ENCODE measurements around the gene NID2. TPM values are rescaled to one million over a fixed set of nuclear protein-coding genes. Genes with fewer than 3 reads are reported as not detected.
A peak's percentile ranks its signal among the peaks of the same experiment; 100 is the strongest.

Gene NID2, protein sequence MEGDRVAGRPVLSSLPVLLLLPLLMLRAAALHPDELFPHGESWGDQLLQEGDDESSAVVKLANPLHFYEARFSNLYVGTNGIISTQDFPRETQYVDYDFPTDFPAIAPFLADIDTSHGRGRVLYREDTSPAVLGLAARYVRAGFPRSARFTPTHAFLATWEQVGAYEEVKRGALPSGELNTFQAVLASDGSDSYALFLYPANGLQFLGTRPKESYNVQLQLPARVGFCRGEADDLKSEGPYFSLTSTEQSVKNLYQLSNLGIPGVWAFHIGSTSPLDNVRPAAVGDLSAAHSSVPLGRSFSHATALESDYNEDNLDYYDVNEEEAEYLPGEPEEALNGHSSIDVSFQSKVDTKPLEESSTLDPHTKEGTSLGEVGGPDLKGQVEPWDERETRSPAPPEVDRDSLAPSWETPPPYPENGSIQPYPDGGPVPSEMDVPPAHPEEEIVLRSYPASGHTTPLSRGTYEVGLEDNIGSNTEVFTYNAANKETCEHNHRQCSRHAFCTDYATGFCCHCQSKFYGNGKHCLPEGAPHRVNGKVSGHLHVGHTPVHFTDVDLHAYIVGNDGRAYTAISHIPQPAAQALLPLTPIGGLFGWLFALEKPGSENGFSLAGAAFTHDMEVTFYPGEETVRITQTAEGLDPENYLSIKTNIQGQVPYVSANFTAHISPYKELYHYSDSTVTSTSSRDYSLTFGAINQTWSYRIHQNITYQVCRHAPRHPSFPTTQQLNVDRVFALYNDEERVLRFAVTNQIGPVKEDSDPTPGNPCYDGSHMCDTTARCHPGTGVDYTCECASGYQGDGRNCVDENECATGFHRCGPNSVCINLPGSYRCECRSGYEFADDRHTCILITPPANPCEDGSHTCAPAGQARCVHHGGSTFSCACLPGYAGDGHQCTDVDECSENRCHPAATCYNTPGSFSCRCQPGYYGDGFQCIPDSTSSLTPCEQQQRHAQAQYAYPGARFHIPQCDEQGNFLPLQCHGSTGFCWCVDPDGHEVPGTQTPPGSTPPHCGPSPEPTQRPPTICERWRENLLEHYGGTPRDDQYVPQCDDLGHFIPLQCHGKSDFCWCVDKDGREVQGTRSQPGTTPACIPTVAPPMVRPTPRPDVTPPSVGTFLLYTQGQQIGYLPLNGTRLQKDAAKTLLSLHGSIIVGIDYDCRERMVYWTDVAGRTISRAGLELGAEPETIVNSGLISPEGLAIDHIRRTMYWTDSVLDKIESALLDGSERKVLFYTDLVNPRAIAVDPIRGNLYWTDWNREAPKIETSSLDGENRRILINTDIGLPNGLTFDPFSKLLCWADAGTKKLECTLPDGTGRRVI (N-terminal part only)
- total RNA-seq (under 1 TPM in 2 of 5 experiments, not detected in 3; 0.42 to 0.94 TPM), polyA plus RNA-seq (under 1 TPM in 1 of 2 donors, not detected in 1; 0.35 TPM), total RNA-seq (not detected)

DNA sequence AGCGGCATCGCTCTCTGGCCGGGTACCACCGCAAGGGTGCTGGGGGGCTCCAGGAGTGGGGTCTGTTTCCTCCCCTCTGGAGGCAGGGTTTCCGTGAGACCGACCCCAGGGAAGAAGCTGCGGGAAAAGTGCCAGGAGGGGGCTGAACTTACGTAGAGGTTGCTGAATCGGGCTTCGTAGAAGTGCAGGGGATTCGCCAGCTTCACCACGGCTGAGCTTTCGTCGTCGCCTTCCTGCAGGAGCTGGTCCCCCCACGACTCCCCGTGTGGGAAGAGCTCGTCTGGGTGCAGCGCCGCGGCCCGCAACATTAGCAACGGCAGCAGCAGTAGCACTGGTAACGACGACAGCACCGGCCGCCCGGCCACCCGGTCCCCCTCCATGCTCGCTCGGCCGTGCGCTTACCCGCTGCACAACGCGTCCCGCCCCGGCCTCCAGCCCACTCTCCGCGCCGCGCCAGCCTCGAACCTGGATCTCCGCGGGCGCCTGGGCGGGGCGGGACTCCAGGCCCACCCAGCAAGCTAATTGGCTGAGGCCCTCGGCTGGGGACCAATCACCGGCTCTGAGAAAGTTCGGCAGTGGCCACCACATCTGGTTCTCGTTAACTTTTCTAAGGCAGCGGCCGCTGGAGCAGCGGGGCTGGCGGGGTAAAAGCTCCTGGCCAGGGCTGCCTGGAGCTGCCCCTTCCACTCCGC is at the start of gene NID2:
TSS of gene NID2 (minus strand) at position 445 of the 692 bp plus-strand sequence. CDS start at position 380, 65 bp downstream.
- H3K36me3 Mint-ChIP-seq = no peaks in the 10 kb centered on the region
- peaks cover 6 to 12% of the 10 kb centered on the region in 2 donors for H3K4me1 ChIP-seq (ENCODE audit: control insufficient read depth in 2 of 2, insufficient read depth in 2 of 2, low read length in 2 of 2)
- H3K4me3 ChIP-seq (ENCODE audit: low read length) = peak within 1 kb of the TSS; percentile 50
- H3K27me3 Mint-ChIP-seq = peaks cover 40 to 68% (median 55%) of the 10 kb centered on the region in 5 donors
- no peak within 1 kb of the TSS for H3K27ac ChIP-seq (ENCODE audit: low read depth, low read length)
- no peak within 1 kb of the TSS for H3K27ac Mint-ChIP-seq
- POLR2A ChIA-PET = no interaction called here
- H3K9me3 Mint-ChIP-seq = no peaks in the 10 kb centered on the region
- peak; percentile 53 for ATAC-seq
- peaks cover 4 to 33% (median 10%) of the 10 kb centered on the region in 7 donors for H3K4me1 Mint-ChIP-seq
- peak within 1 kb of the TSS; percentile 12 to 80 (median 62) for H3K4me3 Mint-ChIP-seq
- no peaks in the 10 kb centered on the region for H3K36me3 ChIP-seq (ENCODE audit: control insufficient read depth in 2 of 3, insufficient read depth in 3 of 3, low read length in 3 of 3)
- CTCF ChIA-PET = interaction anchor here (1.1 kb wide), 1 partner anchor 32 kb away, joined by 4 read pairs; no protein-coding TSS in a partner anchor
- H3K9me3 ChIP-seq (ENCODE audit: control insufficient read depth in 2 of 3, low read length in 3 of 3) = no peaks in the 10 kb centered on the region
- H3K27me3 ChIP-seq (ENCODE audit: control insufficient read depth in 2 of 2, insufficient read depth in 2 of 2, low read length in 2 of 2) = peaks cover 2 to 6% of the 10 kb centered on the region in 2 donors
- peak in 4 of 9 donors; percentile 1 to 60 (median 9) for DNase-seq
- intact Hi-C loops (cut with micrococcal nuclease) = no loop called here

DNA sequence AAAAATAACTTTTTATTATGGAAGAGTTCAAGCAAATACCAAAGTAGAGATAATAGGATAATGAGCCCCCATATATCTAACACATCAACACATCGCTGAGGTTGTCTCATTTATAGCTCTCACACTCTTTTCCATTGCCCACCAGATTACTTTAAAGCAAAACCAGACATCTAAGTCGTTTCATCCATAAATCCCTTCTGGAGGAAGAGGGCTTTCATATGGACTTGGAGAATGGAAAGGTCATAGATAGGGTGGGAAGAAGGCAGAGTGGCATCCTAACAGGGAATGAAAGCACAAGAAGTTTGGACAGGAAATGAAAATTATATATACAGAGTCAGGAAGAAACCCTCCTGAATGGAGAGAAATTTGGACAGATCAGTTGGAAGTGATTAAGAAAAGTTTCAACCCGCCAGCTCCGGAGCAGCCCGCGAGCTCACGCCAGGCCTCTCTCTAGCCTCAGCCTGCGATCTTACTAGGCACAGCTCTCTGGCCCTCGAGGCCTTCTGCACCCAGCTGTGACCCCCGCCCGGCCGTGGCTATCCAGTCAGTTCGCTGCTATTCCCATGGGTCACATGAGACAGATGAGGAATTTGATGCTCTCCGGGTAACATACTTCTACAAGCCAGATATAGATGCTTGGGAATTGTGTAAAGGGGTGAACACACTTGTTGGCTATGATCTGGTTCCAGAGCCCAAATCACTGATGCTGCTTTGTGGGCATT is 48.4 kb upstream of the NID2 start:
- no peak overlapping the region for H3K4me3 ChIP-seq (ENCODE audit: low read length)
- H3K27ac ChIP-seq (ENCODE audit: low read depth, low read length) = no peak overlapping the region
- H3K4me1 ChIP-seq (ENCODE audit: control insufficient read depth in 2 of 2, insufficient read depth in 2 of 2, low read length in 2 of 2) = no peaks in the 10 kb centered on the region
- Mint-ChIP-seq H3K27me3 (peaks cover 0 to 22% (median 3%) of the 10 kb centered on the region in 5 donors), H3K4me1 (peaks cover 0 to 2% (median 0%) of the 10 kb centered on the region in 7 donors), H3K36me3 (no peaks in the 10 kb centered on the region), H3K27ac (no peak overlapping the region), H3K4me3 (no peak overlapping the region), H3K9me3 (peaks cover 0 to 4% (median 0%) of the 10 kb centered on the region in 11 donors)
- H3K27me3 ChIP-seq (ENCODE audit: control insufficient read depth in 2 of 2, insufficient read depth in 2 of 2, low read length in 2 of 2) = no peaks in the 10 kb centered on the region
- ChIA-PET POLR2A (no interaction called here), CTCF (no interaction called here)
- no peaks in the 10 kb centered on the region for H3K9me3 ChIP-seq (ENCODE audit: control insufficient read depth in 2 of 3, low read length in 3 of 3)
- intact Hi-C loops (cut with micrococcal nuclease) = no loop called here
- DNase-seq (no peak), ATAC-seq (no peak)
- H3K36me3 ChIP-seq (ENCODE audit: control insufficient read depth in 2 of 3, insufficient read depth in 3 of 3, low read length in 3 of 3) = no peaks in the 10 kb centered on the region

DNA sequence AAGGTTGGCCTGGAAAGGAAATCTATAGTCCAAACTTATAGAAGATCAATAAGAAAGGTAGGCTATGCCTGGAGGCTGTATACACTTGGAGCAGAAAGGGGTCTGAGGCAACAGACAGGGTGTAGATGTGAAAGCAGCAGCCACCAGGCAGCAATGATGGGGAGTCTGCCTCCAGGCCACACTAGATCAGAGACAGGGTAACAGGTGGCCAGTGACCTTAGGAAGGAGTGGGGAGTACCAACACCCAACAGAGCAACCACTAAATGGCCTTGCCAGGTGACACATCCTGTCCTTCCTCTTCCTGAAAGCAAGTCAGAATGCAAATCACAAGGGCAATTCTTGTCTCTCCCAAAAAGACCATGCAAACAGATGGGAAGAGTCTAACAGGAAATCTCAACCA is 46.4 kb upstream of the NID2 start:
- CTCF ChIA-PET = interaction anchor here (0.5 kb wide), 1 partner anchor 70 kb away, joined by 3 read pairs; no protein-coding TSS in a partner anchor
- Mint-ChIP-seq H3K4me3 (no peak overlapping the region), H3K27ac (no peak overlapping the region), H3K36me3 (no peaks in the 10 kb centered on the region), H3K9me3 (peaks cover 0 to 4% (median 0%) of the 10 kb centered on the region in 11 donors), H3K4me1 (peaks cover 0 to 2% (median 0%) of the 10 kb centered on the region in 7 donors), H3K27me3 (peaks cover 0 to 16% (median 5%) of the 10 kb centered on the region in 5 donors)
- DNase-seq = no peak
- Histone ChIP-seq H3K36me3 (ENCODE audit: control insufficient read depth in 2 of 3, insufficient read depth in 3 of 3, low read length in 3 of 3) (no peaks in the 10 kb centered on the region), H3K27me3 (ENCODE audit: control insufficient read depth in 2 of 2, insufficient read depth in 2 of 2, low read length in 2 of 2) (no peaks in the 10 kb centered on the region), H3K4me3 (ENCODE audit: low read length) (no peak overlapping the region), H3K27ac (ENCODE audit: low read depth, low read length) (no peak overlapping the region), H3K4me1 (ENCODE audit: control insufficient read depth in 2 of 2, insufficient read depth in 2 of 2, low read length in 2 of 2) (no peaks in the 10 kb centered on the region), H3K9me3 (ENCODE audit: control insufficient read depth in 2 of 3, low read length in 3 of 3) (no peaks in the 10 kb centered on the region)
- ATAC-seq = no peak
- intact Hi-C loops (cut with micrococcal nuclease) = no loop called here
- POLR2A ChIA-PET = no interaction called here

DNA sequence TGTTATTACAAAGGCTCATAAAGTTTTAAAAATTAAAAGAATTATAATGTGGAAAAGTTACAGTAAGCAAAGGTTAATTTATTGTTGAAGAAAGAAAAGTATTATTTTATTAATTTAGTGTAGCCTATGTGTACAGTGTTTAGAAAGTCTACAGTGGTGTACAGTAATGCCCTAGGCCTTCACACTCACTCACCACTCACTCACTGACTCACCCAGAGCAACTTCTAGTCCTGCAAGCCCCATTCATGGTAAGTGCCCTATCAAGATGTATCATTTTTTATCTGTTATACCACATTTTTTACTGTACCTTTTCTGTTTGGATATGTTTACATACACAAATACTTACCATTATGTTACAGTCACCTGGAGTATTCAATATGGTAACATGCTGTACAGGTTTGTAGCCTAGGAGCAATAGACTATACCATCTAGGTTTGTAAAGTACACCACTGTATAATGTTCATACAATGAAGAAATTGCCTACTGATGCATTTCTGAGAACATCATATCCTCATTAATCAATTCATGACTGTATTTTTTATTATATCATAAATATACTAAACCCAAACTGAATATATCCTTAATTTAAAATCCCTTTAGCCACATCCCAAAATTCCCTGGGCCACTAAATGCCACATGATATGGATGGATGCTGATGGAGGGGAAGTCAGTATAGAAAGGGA is 43.6 kb upstream of the NID2 start:
- POLR2A ChIA-PET = no interaction called here
- Mint-ChIP-seq H3K4me3 (no peak overlapping the region), H3K9me3 (peaks cover 0 to 4% (median 0%) of the 10 kb centered on the region in 11 donors), H3K36me3 (no peaks in the 10 kb centered on the region), H3K27ac (no peak overlapping the region), H3K4me1 (no peaks in the 10 kb centered on the region), H3K27me3 (peaks cover 0 to 16% (median 4%) of the 10 kb centered on the region in 5 donors)
- DNase-seq (no peak), ATAC-seq (no peak)
- Histone ChIP-seq H3K27me3 (ENCODE audit: control insufficient read depth in 2 of 2, insufficient read depth in 2 of 2, low read length in 2 of 2) (no peaks in the 10 kb centered on the region), H3K4me1 (ENCODE audit: control insufficient read depth in 2 of 2, insufficient read depth in 2 of 2, low read length in 2 of 2) (no peaks in the 10 kb centered on the region), H3K36me3 (ENCODE audit: control insufficient read depth in 2 of 3, insufficient read depth in 3 of 3, low read length in 3 of 3) (no peaks in the 10 kb centered on the region), H3K27ac (ENCODE audit: low read depth, low read length) (no peak overlapping the region), H3K4me3 (ENCODE audit: low read length) (no peak overlapping the region), H3K9me3 (ENCODE audit: control insufficient read depth in 2 of 3, low read length in 3 of 3) (no peaks in the 10 kb centered on the region)
- intact Hi-C loops (cut with micrococcal nuclease) = no loop called here
- CTCF ChIA-PET = no interaction called here

DNA sequence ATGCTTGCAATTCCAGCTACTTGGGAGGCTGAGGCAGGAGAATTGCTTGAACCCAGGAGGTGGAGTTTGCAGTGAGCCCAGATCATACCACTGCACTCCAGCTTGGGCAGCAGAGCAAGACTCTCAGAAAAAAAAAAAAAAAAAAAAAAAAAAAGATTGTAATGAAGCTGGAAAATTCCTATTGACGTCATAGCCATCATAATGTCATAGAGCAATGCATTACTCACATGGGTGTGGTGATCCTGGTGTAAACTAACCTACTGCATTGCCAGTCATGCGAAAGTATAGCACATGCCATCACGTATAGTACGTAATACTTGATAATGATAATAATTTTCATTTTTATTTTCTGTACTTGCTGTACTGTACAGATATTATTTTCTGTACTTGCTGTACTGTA is 42.7 kb upstream of the NID2 start:
- peaks cover 0 to 13% (median 4%) of the 10 kb centered on the region in 5 donors for H3K27me3 Mint-ChIP-seq
- intact Hi-C loops (cut with micrococcal nuclease) = no loop called here
- Histone ChIP-seq H3K4me3 (ENCODE audit: low read length) (no peak overlapping the region), H3K27me3 (ENCODE audit: control insufficient read depth in 2 of 2, insufficient read depth in 2 of 2, low read length in 2 of 2) (no peaks in the 10 kb centered on the region), H3K27ac (ENCODE audit: low read depth, low read length) (no peak overlapping the region), H3K36me3 (ENCODE audit: control insufficient read depth in 2 of 3, insufficient read depth in 3 of 3, low read length in 3 of 3) (no peaks in the 10 kb centered on the region), H3K9me3 (ENCODE audit: control insufficient read depth in 2 of 3, low read length in 3 of 3) (no peaks in the 10 kb centered on the region), H3K4me1 (ENCODE audit: control insufficient read depth in 2 of 2, insufficient read depth in 2 of 2, low read length in 2 of 2) (no peaks in the 10 kb centered on the region)
- ChIA-PET CTCF (no interaction called here), POLR2A (no interaction called here)
- no peaks in the 10 kb centered on the region for H3K4me1 Mint-ChIP-seq
- no peak overlapping the region for H3K4me3 Mint-ChIP-seq
- no peak for ATAC-seq
- no peak for DNase-seq
- H3K36me3 Mint-ChIP-seq = no peaks in the 10 kb centered on the region
- peaks cover 0 to 4% (median 0%) of the 10 kb centered on the region in 11 donors for H3K9me3 Mint-ChIP-seq
- H3K27ac Mint-ChIP-seq = no peak overlapping the region
